Kidney epithelial cell (primary cell): ENCODE data around the gene TRIM63. TPM values are rescaled to one million over a fixed set of nuclear protein-coding genes. Genes with fewer than 3 reads are reported as not detected.

Experiments
- DNase-seq: peaks from one replicate; pipeline ENCODE4 v3.0.0-alpha.2; 2010; ENCODE audit warnings: low read depth
- H3K27me3 ChIP-seq: 2 replicates; pipeline ENCODE4 v1.6.0; 2011; ENCODE audit warnings: low read length; ENCODE audit not compliant: control insufficient read depth, insufficient read depth
- H3K36me3 ChIP-seq: 2 replicates; pipeline ENCODE4 v1.5.1; 2011; ENCODE audit warnings: low read length; ENCODE audit not compliant: control insufficient read depth, insufficient read depth
- H3K4me3 ChIP-seq: 2 replicates; pipeline ENCODE4 v1.5.1; 2011; ENCODE audit warnings: low read depth, mild to moderate bottlenecking, control low read depth, low read length
- total RNA-seq: library from RNA; depleted of rRNA; stranded (reverse); fragments of >200 nt; gene quantifications from 2 replicates; pipeline ENCODE4 v1.2.3, GENCODE V29; 2015
- TF ChIP-seq, protein P1 (sequence below): IDR thresholded peaks from 2 replicates; pipeline ENCODE4 v1.5.1; 2011; ENCODE audit warnings: mild to moderate bottlenecking, moderate library complexity, low read length, control low read depth, inconsistent platforms; ENCODE audit not compliant: insufficient read depth, poor library complexity, severe bottlenecking

TRIM63 gene
- total RNA-seq, 1 donor from 2014 or later, result not detected

DNA sequence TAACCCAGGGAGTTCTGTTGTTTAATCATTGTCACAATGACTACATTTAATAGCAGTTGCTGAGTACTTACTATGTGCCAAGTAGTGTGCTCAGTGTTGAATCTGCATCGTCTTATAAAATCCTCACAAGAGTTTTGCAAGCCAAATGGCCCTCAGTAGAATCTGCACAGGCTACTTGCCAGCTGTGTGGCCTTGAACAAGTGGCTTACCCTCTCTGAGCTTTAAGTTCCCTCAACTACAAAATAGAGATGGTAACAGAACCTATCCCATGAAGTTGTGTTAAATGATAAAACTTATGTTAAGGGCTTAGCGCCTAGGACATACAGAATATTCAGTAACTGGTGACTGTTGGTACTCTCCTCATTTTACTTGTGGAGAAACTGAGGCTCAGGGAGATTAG, 12.4 kb downstream of the TRIM63 start:
- Histone ChIP-seq H3K27me3 (peaks cover 20% of the 10 kb centered on the region), H3K4me3 (no peak overlapping the region), H3K36me3 (no peaks in the 10 kb centered on the region)
- TF ChIP-seq, protein P1, sequence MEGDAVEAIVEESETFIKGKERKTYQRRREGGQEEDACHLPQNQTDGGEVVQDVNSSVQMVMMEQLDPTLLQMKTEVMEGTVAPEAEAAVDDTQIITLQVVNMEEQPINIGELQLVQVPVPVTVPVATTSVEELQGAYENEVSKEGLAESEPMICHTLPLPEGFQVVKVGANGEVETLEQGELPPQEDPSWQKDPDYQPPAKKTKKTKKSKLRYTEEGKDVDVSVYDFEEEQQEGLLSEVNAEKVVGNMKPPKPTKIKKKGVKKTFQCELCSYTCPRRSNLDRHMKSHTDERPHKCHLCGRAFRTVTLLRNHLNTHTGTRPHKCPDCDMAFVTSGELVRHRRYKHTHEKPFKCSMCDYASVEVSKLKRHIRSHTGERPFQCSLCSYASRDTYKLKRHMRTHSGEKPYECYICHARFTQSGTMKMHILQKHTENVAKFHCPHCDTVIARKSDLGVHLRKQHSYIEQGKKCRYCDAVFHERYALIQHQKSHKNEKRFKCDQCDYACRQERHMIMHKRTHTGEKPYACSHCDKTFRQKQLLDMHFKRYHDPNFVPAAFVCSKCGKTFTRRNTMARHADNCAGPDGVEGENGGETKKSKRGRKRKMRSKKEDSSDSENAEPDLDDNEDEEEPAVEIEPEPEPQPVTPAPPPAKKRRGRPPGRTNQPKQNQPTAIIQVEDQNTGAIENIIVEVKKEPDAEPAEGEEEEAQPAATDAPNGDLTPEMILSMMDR, result no peak
- no peak for DNase-seq

DNA sequence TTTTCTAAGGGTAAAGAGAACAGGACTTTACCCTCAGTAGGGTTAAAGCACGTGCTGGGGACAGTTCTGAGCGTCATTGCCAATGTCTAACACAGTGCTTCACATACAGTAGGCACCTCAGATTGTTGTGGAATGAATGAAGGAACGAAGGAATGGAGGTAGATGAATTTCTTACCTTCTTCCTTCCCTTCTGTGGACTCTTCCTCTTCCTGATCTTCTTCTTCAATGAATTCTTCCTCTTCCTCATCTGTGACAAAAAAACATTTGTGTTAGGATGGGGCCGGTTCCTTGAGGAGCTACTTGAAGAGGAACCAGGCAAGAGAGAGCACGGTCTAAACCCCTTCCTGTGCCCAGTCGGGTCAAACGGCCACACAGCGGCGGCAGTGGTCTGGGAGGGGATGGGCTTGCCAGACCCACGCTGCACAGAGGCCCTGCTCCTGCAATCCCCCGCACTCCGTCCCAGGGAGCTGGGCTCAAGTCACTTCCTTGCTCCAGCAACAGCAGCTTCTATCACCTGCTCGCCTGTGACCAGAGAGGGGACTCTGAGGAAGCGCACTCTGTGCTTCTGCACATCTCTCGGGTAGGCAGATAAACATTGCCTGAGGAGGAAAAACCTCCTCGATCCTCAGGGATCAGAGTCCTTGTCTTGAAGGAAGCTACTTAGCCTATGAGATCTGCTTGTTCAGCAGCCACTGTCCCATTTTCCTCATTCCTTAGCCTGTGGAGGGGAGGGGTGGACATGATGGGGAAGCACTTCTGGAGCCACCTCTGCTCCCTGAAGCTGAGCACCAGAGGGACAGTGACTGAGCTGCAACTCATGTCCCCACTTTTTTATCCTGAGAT, 13.5 kb downstream of the TRIM63 start:
- Histone ChIP-seq H3K27me3 (peaks cover 14% of the 10 kb centered on the region), H3K36me3 (no peaks in the 10 kb centered on the region), H3K4me3 (no peak overlapping the region)
- TF ChIP-seq, protein P1, result no peak
- no peak for DNase-seq

GRCh38 chr1:26050248-26050640, 17.2 kb downstream of the TRIM63 start:
- H3K36me3 ChIP-seq, result no peaks in the 10 kb centered on the region
- no peak overlapping the region for H3K4me3 ChIP-seq
- TF ChIP-seq, protein P1, result no peak
- DNase-seq, result no peak
- H3K27me3 ChIP-seq, result peaks cover 39% of the 10 kb centered on the region

DNA sequence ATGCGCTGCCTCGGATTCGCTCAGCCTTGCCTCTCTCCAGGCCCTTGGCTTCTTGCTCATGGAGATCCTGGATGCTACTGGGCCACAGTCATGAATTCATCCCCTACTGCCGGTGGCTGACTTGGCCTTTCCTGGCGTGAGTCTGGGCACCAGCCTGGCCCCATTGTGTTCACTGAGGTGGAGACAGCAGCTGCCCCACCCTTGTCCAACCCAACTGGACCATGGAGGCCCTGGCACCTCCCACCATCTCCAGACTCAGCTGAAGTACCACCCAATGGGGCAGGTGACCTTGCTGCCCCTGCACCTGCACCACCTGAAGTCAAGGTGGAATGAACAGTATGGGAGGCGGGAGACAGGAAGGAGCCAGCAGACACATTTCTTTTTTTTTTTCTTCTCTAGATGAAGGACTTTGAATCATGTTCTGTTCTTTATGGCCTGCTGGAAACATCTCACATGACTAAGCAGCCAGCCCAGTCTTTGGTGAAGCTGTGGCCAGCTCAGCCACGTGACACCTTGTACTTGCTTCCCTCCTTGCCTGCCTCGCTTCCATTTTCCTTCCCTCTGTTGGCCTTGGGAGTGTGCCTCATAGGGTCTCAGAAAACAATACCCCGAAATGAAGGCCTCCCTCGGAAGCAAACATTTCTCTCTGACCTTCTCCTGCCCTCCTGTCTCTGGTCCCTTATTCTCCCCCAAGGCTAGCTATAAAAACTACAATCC, 17.7 kb downstream of the TRIM63 start:
- peaks cover 44% of the 10 kb centered on the region for H3K27me3 ChIP-seq

DNA sequence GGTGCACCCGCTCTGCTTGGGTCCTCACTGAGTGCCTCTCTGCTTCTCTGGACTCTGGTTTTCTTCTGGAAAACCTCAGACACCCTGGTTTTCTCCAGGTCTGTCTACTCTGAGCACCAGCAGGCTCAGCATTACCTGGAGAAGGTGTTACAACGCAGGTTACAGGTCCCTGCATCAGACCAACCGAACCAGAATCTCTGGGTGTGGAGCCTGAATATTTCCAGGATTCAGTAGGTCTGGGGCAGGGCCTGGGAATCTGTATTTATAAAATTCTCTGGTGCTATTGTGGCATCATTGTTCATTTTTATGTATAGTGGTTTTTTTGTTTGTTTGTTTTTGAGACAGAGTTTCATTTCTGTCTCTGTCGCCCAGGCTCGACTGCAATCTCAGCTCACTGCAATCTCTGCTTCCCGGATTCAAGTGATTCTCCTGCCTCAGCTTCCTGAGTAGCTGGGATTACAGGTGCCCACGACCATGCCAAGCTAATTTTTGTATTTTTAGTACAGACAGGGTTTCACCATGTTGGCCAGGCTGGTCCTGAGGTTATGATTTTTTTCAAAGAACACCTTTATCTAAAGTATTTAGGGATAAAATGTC, 20.1 kb downstream of the TRIM63 start:
- H3K4me3 ChIP-seq, result no peak overlapping the region
- TF ChIP-seq, protein P1, result no peak
- no peaks in the 10 kb centered on the region for H3K36me3 ChIP-seq
- no peak for DNase-seq
- H3K27me3 ChIP-seq, result peaks cover 53% of the 10 kb centered on the region

More for the DNA sequence above, 17.7 kb downstream of the TRIM63 start:
- no peak overlapping the region for H3K4me3 ChIP-seq
- H3K36me3 ChIP-seq, result no peaks in the 10 kb centered on the region
- DNase-seq, result no peak
- TF ChIP-seq, protein P1, result no peak
